ENCODE data around the gene PPM1F. TPM values are rescaled to one million over a fixed set of nuclear protein-coding genes. Genes with fewer than 3 reads are reported as not detected.
"Not testable (repeated sequence)": the region's sequence is repeated elsewhere in the genome, so short reads cannot be mapped to it uniquely, and the experiment has no call there.

Gene PPM1F
- total RNA-seq, 2 donors from 2014 or later: 37.0 to 45.9 TPM

DNA sequence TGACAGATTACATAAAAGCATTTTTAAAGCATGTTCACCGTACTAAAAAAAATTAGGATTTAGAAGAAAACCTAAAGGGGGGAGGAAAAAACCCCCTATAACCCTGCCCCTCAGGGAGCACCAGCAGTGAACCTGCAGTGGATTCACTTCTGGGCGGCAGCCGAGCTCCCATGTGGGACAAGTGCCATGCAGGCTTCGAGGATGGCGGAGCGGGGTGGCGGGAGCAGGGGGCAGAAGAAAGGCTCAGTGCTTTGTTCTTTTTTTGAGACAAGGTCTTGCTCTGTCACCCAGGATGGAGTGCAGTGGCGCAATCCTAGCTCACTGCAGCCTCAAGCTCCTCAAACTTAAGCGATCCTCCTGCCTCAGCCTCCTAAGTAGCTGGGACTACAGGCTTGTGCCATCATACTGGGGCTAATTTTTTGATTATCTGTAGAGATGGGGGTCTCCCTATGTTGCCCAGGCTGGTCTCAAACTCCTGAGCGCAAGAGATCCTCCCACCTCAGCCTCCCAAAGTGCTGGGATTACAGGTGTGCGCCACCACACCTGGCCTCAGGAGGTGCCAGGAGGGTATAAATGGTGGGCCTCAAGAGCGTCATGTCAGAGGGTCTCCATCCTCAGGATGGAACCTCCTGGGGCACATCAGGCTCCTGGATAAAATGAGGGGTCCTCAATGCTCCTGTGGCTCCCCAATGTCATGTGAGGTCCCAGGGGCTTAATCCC, 34.0 kb downstream of the PPM1F start:
- no peaks in the 10 kb centered on the region for H3K27me3 ChIP-seq (replicated peaks; ENCODE audit: insufficient read depth)
- TF ChIP-seq, protein P1, sequence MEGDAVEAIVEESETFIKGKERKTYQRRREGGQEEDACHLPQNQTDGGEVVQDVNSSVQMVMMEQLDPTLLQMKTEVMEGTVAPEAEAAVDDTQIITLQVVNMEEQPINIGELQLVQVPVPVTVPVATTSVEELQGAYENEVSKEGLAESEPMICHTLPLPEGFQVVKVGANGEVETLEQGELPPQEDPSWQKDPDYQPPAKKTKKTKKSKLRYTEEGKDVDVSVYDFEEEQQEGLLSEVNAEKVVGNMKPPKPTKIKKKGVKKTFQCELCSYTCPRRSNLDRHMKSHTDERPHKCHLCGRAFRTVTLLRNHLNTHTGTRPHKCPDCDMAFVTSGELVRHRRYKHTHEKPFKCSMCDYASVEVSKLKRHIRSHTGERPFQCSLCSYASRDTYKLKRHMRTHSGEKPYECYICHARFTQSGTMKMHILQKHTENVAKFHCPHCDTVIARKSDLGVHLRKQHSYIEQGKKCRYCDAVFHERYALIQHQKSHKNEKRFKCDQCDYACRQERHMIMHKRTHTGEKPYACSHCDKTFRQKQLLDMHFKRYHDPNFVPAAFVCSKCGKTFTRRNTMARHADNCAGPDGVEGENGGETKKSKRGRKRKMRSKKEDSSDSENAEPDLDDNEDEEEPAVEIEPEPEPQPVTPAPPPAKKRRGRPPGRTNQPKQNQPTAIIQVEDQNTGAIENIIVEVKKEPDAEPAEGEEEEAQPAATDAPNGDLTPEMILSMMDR (IDR thresholded peaks at IDR 0.05): no peak
- no peaks in the 10 kb centered on the region for H3K36me3 ChIP-seq
- no peak overlapping the region for H3K4me3 ChIP-seq
- peaks cover 0 to 8% of the 10 kb centered on the region in 2 donors for H3K4me1 ChIP-seq (ENCODE audit: control insufficient read depth in 1 of 2, low read depth in 2 of 2)
- DNase-seq (ENCODE audit: low spot score) (no peak), ATAC-seq (ENCODE audit: insufficient number of reproducible peaks, low FRiP score, low read depth) (no peak)
- no peaks in the 10 kb centered on the region for H3K9me3 ChIP-seq
- H3K27ac ChIP-seq: no peak overlapping the region

DNA sequence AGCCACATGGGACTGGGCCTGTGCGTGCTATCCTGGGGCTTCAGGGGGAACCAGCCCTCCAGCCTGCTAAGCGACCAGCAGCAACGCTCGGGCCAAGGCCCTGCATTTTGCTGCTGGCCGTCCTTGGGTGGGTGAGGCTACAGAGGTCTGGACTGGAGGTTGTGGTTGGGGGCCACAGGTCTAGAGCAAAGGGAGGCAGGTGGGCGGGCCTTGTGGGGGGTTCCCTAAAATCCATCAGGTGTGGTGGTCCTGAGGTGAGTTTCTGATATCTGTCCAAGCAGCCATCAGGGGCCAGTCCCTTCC, 34.7 kb downstream of the PPM1F start:
- TF ChIP-seq, protein P1 (IDR thresholded peaks at IDR 0.05): no peak
- H3K27me3 ChIP-seq (replicated peaks; ENCODE audit: insufficient read depth): no peaks in the 10 kb centered on the region
- ATAC-seq (ENCODE audit: insufficient number of reproducible peaks, low FRiP score, low read depth): no peak
- peaks cover 0 to 8% of the 10 kb centered on the region in 2 donors for H3K4me1 ChIP-seq (ENCODE audit: control insufficient read depth in 1 of 2, low read depth in 2 of 2)
- H3K4me3 ChIP-seq: no peak overlapping the region
- no peak overlapping the region for H3K27ac ChIP-seq
- no peak for DNase-seq (ENCODE audit: low spot score)
- no peaks in the 10 kb centered on the region for H3K36me3 ChIP-seq
- H3K9me3 ChIP-seq: no peaks in the 10 kb centered on the region

DNA sequence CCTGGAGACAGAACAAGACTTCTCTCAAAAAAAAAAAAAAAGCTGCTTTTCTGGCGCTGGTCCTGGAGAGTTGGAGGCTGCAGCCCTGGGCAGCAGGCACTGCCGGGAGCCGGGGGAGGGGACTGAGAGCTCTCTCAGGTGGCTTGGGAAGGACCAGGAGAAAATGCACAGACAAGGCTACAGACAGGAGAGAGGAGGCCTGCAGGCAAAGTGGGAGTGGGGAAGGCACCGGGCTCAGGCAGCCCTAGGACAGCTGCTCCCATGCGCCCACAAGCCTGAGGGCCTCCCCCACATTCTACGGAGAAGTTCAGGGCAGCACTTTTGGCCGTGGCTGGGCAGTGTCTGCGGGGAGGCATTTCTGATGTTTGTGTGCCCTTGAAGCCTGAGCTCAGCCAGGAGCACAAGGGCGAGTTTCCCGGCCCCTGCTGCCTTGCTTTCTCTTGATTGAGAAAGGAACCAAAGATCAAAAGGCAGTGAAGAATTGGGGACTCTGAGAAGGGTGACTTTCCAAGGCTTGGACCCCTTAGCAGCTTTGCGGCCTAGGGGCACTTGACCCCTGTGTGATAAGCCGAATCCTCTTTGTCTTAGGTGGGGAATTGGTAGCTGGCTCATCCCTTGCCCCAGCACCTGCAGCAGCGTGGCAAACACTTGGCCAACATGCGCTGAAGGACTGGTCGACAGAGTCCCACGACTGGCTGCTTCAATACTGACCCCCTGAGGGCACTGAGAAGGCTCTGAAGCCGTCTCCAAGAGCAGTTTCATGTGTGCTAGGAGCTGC, 35.3 kb downstream of the PPM1F start:
- TF ChIP-seq, protein P1 (IDR thresholded peaks at IDR 0.05): no peak
- no peak overlapping the region for H3K27ac ChIP-seq
- DNase-seq (ENCODE audit: low spot score): no peak
- H3K9me3 ChIP-seq: no peaks in the 10 kb centered on the region
- no peak overlapping the region for H3K4me3 ChIP-seq
- no peaks in the 10 kb centered on the region for H3K36me3 ChIP-seq
- no peaks in the 10 kb centered on the region for H3K27me3 ChIP-seq (replicated peaks; ENCODE audit: insufficient read depth)
- H3K4me1 ChIP-seq (ENCODE audit: control insufficient read depth in 1 of 2, low read depth in 2 of 2): peaks cover 0 to 8% of the 10 kb centered on the region in 2 donors
- no peak for ATAC-seq (ENCODE audit: insufficient number of reproducible peaks, low FRiP score, low read depth)

DNA sequence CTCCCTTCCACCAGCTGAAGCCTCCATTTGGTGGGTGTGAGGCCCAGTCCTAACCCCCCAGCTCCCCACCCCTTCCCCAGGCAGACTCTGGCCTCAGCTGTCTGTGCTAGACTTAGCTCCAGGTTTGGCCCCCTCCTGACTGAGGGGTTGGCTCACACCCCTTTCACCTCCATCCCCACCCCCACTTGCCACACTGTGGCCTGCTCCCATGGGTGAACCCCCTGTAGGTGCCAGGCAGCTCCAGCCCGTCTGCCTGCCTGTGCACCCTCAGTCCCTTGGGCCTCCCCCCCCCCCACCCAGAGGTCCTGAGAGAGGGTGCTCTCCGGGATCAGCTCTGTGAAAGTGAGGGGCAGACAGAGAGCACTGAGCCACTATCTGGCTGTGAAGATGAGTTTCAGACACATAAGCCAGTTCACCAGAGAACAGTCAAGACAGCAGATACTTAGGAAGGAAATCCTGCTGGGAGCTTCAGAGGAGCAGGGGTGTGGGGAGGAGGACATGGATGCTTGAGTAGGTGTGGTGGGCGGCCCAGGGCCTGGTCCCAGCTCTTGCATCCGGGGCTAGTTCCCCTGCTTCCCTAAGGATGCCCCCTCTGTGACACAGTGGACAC, 36.2 kb downstream of the PPM1F start:
- no peak overlapping the region for H3K4me3 ChIP-seq
- DNase-seq (ENCODE audit: low spot score) (no peak), ATAC-seq (ENCODE audit: insufficient number of reproducible peaks, low FRiP score, low read depth) (no peak)
- TF ChIP-seq, protein P1 (IDR thresholded peaks at IDR 0.05): no peak
- H3K27me3 ChIP-seq (replicated peaks; ENCODE audit: insufficient read depth): no peaks in the 10 kb centered on the region
- H3K27ac ChIP-seq: no peak overlapping the region
- H3K4me1 ChIP-seq (ENCODE audit: control insufficient read depth in 1 of 2, low read depth in 2 of 2): peaks cover 0 to 8% of the 10 kb centered on the region in 2 donors
- H3K36me3 ChIP-seq: no peaks in the 10 kb centered on the region
- H3K9me3 ChIP-seq: no peaks in the 10 kb centered on the region

DNA sequence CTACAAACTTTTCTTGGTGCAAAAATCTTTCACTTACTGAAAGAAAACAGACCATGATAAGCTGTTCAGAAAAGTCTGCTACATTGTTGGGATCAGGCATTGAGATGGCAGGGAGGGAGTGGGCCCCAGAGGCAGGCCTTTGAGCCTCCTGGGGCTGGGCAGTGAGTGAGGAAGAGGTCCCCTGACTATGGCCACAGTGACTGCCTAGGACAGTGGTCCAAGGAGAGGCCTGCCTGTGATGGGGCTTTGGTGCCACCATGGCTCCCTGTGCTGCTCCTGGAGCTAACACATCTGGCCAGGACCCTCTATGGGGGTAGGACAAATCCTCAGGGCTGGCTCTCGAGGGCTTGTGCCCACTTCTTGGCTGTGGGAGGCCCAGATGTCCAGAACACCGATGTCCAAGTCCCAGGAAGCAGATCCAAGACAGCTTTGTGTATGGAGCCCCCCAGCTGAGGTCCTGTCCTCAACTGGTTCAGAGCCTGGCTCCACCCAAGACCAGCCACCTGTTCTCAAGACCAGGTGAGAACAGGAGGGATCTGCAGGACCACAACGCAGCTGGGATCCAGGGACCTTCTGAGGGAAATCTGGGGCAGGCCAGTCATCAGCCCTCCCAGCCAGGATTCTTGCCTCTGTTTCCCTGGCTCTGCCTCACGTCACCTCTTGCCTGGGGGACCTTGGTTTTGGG, 36.9 kb downstream of the PPM1F start:
- DNase-seq (ENCODE audit: low spot score) (no peak), ATAC-seq (ENCODE audit: insufficient number of reproducible peaks, low FRiP score, low read depth) (no peak)
- Histone ChIP-seq H3K27ac (no peak overlapping the region), H3K9me3 (no peaks in the 10 kb centered on the region), H3K4me3 (no peak overlapping the region), H3K36me3 (no peaks in the 10 kb centered on the region), H3K4me1 (ENCODE audit: control insufficient read depth in 1 of 2, low read depth in 2 of 2) (peaks cover 0 to 8% of the 10 kb centered on the region in 2 donors), H3K27me3 (replicated peaks; ENCODE audit: insufficient read depth) (no peaks in the 10 kb centered on the region)
- TF ChIP-seq, protein P1 (IDR thresholded peaks at IDR 0.05): no peak

DNA sequence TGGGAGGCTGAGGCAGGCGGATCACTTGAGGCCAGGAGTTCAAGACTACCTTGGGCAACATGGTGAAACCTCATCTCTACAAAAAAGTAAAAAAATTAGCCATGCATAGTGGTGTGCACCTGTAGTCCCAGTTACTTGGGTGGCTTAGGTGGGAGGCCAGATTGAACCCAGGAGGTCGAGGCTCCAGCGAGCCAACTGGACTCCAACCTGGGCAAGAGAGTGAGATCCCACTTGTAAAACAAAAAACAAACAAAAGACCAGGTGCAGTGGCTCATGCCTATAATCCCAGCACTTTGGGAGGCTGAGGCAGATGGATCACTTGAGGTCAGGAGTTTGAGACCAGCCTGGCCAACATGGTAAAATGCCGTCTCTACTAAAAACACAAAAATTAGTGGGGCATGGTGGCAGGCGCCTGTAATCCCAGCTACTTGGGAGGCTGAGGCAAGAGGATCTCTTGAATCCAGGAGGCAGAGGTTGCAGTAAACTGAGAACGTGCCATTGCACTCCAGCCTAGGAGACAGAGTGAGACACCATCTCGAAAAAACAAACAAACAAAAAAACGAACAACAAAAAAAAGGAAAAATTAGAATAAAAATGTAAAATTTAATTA, 38.5 kb downstream of the PPM1F start:
- DNase-seq (ENCODE audit: low spot score); H3K36me3 ChIP-seq; H3K4me3 ChIP-seq; ATAC-seq (ENCODE audit: insufficient number of reproducible peaks, low FRiP score, low read depth); H3K4me1 ChIP-seq (ENCODE audit: control insufficient read depth in 1 of 2, low read depth in 2 of 2); H3K27me3 ChIP-seq (replicated peaks; ENCODE audit: insufficient read depth); H3K27ac ChIP-seq; H3K9me3 ChIP-seq: not testable (repeated sequence)

DNA sequence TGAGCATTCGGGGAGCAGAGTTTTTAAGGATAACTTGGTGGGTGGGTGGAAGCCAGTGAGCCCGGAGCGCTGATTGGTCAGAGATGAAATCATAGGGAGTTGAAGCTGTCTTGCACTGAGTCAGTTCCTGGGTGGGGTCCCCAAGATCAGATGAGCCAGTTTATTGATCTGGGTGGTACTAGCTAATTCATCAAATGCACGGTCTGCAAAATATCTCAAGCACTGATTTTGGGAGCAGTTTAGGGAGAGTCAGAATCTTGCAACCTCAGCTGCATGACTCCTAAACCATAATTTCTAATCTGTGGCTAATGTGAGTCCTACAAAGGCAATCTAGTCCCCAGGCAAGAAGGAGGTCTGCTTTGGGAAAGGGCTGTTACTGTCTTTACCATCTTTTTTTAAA, 42.3 kb downstream of the PPM1F start:
- not testable (repeated sequence) for ATAC-seq (ENCODE audit: insufficient number of reproducible peaks, low FRiP score, low read depth); DNase-seq (ENCODE audit: low spot score); H3K4me1 ChIP-seq (ENCODE audit: control insufficient read depth in 1 of 2, low read depth in 2 of 2)

More for the DNA sequence above, 42.3 kb downstream of the PPM1F start:
- not testable (repeated sequence) for H3K36me3 ChIP-seq; H3K27me3 ChIP-seq (replicated peaks; ENCODE audit: insufficient read depth); H3K4me3 ChIP-seq; H3K27ac ChIP-seq; H3K9me3 ChIP-seq
